ENCODE results near the gene NUDT3.

NUDT3 gene

GRCh38 chr6:34339432-34339831, 53.0 kb downstream of the NUDT3 start (continued):
- TF ChIP-seq POU6F1 (CRISPR knock-in tag; IDR thresholded peaks at IDR 0.05; ENCODE audit: borderline replicate concordance, low read depth): no peak
- TF ChIP-seq ZNF70 (CRISPR knock-in tag; IDR thresholded peaks at IDR 0.05): no peak
- no peak for TF ChIP-seq ZNF565 (CRISPR knock-in tag; conservative IDR thresholded peaks at IDR 0.05; ENCODE audit: low read depth)
- TF ChIP-seq ISL1 (CRISPR knock-in tag; IDR thresholded peaks at IDR 0.05): no peak

- TF ChIP-seq ARNTL (CRISPR knock-in tag; IDR thresholded peaks at IDR 0.05; ENCODE audit: borderline replicate concordance, low read depth): no peak
- no peak for TF ChIP-seq CSRNP3 (CRISPR knock-in tag; IDR thresholded peaks at IDR 0.05)
- no peak for TF ChIP-seq ZFP30 (CRISPR knock-in tag; IDR thresholded peaks at IDR 0.05)
- TF ChIP-seq TOX (CRISPR knock-in tag; IDR thresholded peaks at IDR 0.05; ENCODE audit: borderline replicate concordance): no peak
- no peak for TF ChIP-seq ZFP3 (CRISPR knock-in tag; IDR thresholded peaks at IDR 0.05)
- no peak for TF ChIP-seq GLIS3 (CRISPR knock-in tag; IDR thresholded peaks at IDR 0.05)
- TF ChIP-seq ZNF70 (CRISPR knock-in tag; IDR thresholded peaks at IDR 0.05): no peak
- TF ChIP-seq RARB (CRISPR knock-in tag; IDR thresholded peaks at IDR 0.05): no peak
- no peak for TF ChIP-seq ISL1 (CRISPR knock-in tag; IDR thresholded peaks at IDR 0.05)
- no peak for TF ChIP-seq ZNF8 (CRISPR knock-in tag; IDR thresholded peaks at IDR 0.05)
- no peak for TF ChIP-seq ESRRG (CRISPR knock-in tag; IDR thresholded peaks at IDR 0.05)
- TF ChIP-seq OSR1 (CRISPR knock-in tag; IDR thresholded peaks at IDR 0.05): no peak
- TF ChIP-seq CSDC2 (CRISPR knock-in tag; IDR thresholded peaks at IDR 0.05): no peak
- TF ChIP-seq ZC3H10 (CRISPR knock-in tag; IDR thresholded peaks at IDR 0.05): no peak
- no peak for TF ChIP-seq CREB5 (CRISPR knock-in tag; IDR thresholded peaks at IDR 0.05; ENCODE audit: low read depth)
- no peak for TF ChIP-seq TCF4 (CRISPR knock-in tag; IDR thresholded peaks at IDR 0.05; ENCODE audit: borderline replicate concordance)
- TF ChIP-seq TSHZ2 (CRISPR knock-in tag; IDR thresholded peaks at IDR 0.05): no peak
- no peak for TF ChIP-seq PPARA (CRISPR knock-in tag; IDR thresholded peaks at IDR 0.05; ENCODE audit: borderline replicate concordance)
- no peak for ATAC-seq
These were observed 53.7 kb downstream of the NUDT3 start for GRCh38 chr6:34338811-34339210.

- no peak for TF ChIP-seq POU6F1 (CRISPR knock-in tag; IDR thresholded peaks at IDR 0.05; ENCODE audit: borderline replicate concordance, low read depth)
- TF ChIP-seq ZNF565 (CRISPR knock-in tag; conservative IDR thresholded peaks at IDR 0.05; ENCODE audit: low read depth): no peak
- TF ChIP-seq ARNTL (CRISPR knock-in tag; IDR thresholded peaks at IDR 0.05; ENCODE audit: borderline replicate concordance, low read depth): no peak
- TF ChIP-seq ISL1 (CRISPR knock-in tag; IDR thresholded peaks at IDR 0.05): no peak
- TF ChIP-seq ZFP30 (CRISPR knock-in tag; IDR thresholded peaks at IDR 0.05): no peak
- TF ChIP-seq GLIS3 (CRISPR knock-in tag; IDR thresholded peaks at IDR 0.05): no peak
- no peak for TF ChIP-seq BACH2 (CRISPR knock-in tag; IDR thresholded peaks at IDR 0.05; ENCODE audit: borderline replicate concordance)
- no peak for TF ChIP-seq ZC3H10 (CRISPR knock-in tag; IDR thresholded peaks at IDR 0.05)
- no peak for TF ChIP-seq RARB (CRISPR knock-in tag; IDR thresholded peaks at IDR 0.05)
- no peak for TF ChIP-seq SNAI2 (CRISPR knock-in tag; IDR thresholded peaks at IDR 0.05)
- TF ChIP-seq PATZ1 (CRISPR knock-in tag; IDR thresholded peaks at IDR 0.05; ENCODE audit: borderline replicate concordance): no peak
- TF ChIP-seq PPARA (CRISPR knock-in tag; IDR thresholded peaks at IDR 0.05; ENCODE audit: borderline replicate concordance): no peak
- no peak for ATAC-seq
These were observed 54.1 kb downstream of the NUDT3 start for GRCh38 chr6:34338377-34338776.

All from SK-N-SH treated with all-trans-retinoic acid at 6 μM for 48 hours (cell line).